ENCODE data around the gene TLK1. TPM values are rescaled to one million over a fixed set of nuclear protein-coding genes. Genes with fewer than 3 reads are reported as not detected.

Gene TLK1
- total and polyA plus RNA-seq, 4 donors = 7.7 to 19.6 (median 15.6) TPM

- Histone ChIP-seq H3K27ac (ENCODE audit: low read depth in 1 of 2, low read length in 2 of 2) (no peak overlapping the region), H3K9ac (ENCODE audit: low read depth in 1 of 2, low read length in 2 of 2) (no peak overlapping the region), H3K9me3 (ENCODE audit: control insufficient read depth in 4 of 4, low read length in 3 of 4) (no peaks in the 10 kb centered on the region), H3K36me3 (ENCODE audit: control insufficient read depth in 4 of 4, insufficient read depth in 3 of 4, low read depth in 1 of 4, low read length in 3 of 4) (peaks cover 4 to 30% (median 23%) of the 10 kb centered on the region in 4 donors), H3K4me3 (ENCODE audit: low read depth in 1 of 3, low read length in 3 of 3) (no peak overlapping the region), H3K27me3 (ENCODE audit: control insufficient read depth in 4 of 4, insufficient read depth in 4 of 4, low read length in 3 of 4) (no peaks in the 10 kb centered on the region), H3K4me1 (ENCODE audit: control insufficient read depth in 4 of 4, insufficient read depth in 4 of 4, low read length in 3 of 4) (no peaks in the 10 kb centered on the region)
- DNase-seq (ENCODE audit: low spot score) = no peak
- no peak for TF ChIP-seq MAX (IDR thresholded peaks at IDR 0.05)
- no peak for TF ChIP-seq FOXA2 (IDR thresholded peaks at IDR 0.05)
- no peak for TF ChIP-seq HNF4A (conservative IDR thresholded peaks at IDR 0.05)
- TF ChIP-seq NR2F2 (IDR thresholded peaks at IDR 0.05) = no peak
- no peak for TF ChIP-seq RAD21 (IDR thresholded peaks at IDR 0.05)
- no peak for TF ChIP-seq SP1 (IDR thresholded peaks at IDR 0.05)
- TF ChIP-seq RXRA (IDR thresholded peaks at IDR 0.05) = no peak
- TF ChIP-seq TAF1 (conservative IDR thresholded peaks at IDR 0.05) = no peak
- TF ChIP-seq FOXA1 (IDR thresholded peaks at IDR 0.05) = no peak
- no peak for TF ChIP-seq CTCF (IDR thresholded peaks at IDR 0.05; ENCODE audit: low read depth, low read length, missing input control)
- no peak for TF ChIP-seq YY1 (IDR thresholded peaks at IDR 0.05)
- TF ChIP-seq ATF3 (IDR thresholded peaks at IDR 0.05) = no peak
- TF ChIP-seq REST (IDR thresholded peaks at IDR 0.05) = no peak
- no peak for TF ChIP-seq HNF4G (IDR thresholded peaks at IDR 0.05)
- no peak for TF ChIP-seq EGR1 (IDR thresholded peaks at IDR 0.05; ENCODE audit: low read depth in 2 of 2)
- TF ChIP-seq JUND (IDR thresholded peaks at IDR 0.05) = no peak
- 97% methylated on average over 5 of the region's 5 CpGs for WGBS
Observed at GRCh38 chr2:170991398-170992182, 169.1 kb downstream of the TLK1 start.

- H3K9ac ChIP-seq (ENCODE audit: low read depth in 1 of 2, low read length in 2 of 2) = no peak overlapping the region
- peaks cover 0 to 5% (median 3%) of the 10 kb centered on the region in 4 donors for H3K36me3 ChIP-seq (ENCODE audit: control insufficient read depth in 4 of 4, insufficient read depth in 3 of 4, low read depth in 1 of 4, low read length in 3 of 4)
- H3K4me3 ChIP-seq (ENCODE audit: low read depth in 1 of 3, low read length in 3 of 3) = no peak overlapping the region
- no peak for DNase-seq (ENCODE audit: low spot score)
- H3K4me1 ChIP-seq (ENCODE audit: control insufficient read depth in 4 of 4, insufficient read depth in 4 of 4, low read length in 3 of 4) = no peaks in the 10 kb centered on the region
- no peaks in the 10 kb centered on the region for H3K9me3 ChIP-seq (ENCODE audit: control insufficient read depth in 4 of 4, low read length in 3 of 4)
- H3K27ac ChIP-seq (ENCODE audit: low read depth in 1 of 2, low read length in 2 of 2) = no peak overlapping the region
- WGBS = 97% methylated on average over 8 of the region's 8 CpGs
- no peaks in the 10 kb centered on the region for H3K27me3 ChIP-seq (ENCODE audit: control insufficient read depth in 4 of 4, insufficient read depth in 4 of 4, low read length in 3 of 4)
- TF ChIP-seq ATF3 (IDR thresholded peaks at IDR 0.05) = no peak
- no peak for TF ChIP-seq SP1 (IDR thresholded peaks at IDR 0.05)
- no peak for TF ChIP-seq TAF1 (conservative IDR thresholded peaks at IDR 0.05)
- no peak for TF ChIP-seq RXRA (IDR thresholded peaks at IDR 0.05)
- TF ChIP-seq FOXA2 (IDR thresholded peaks at IDR 0.05) = no peak
- TF ChIP-seq RAD21 (IDR thresholded peaks at IDR 0.05) = no peak
- TF ChIP-seq JUND (IDR thresholded peaks at IDR 0.05) = no peak
- no peak for TF ChIP-seq HNF4A (conservative IDR thresholded peaks at IDR 0.05)
- no peak for TF ChIP-seq HNF4G (IDR thresholded peaks at IDR 0.05)
- TF ChIP-seq ZBTB33 (IDR thresholded peaks at IDR 0.05) = no peak
- TF ChIP-seq NR2F2 (IDR thresholded peaks at IDR 0.05) = no peak
- TF ChIP-seq YY1 (IDR thresholded peaks at IDR 0.05) = no peak
- TF ChIP-seq EGR1 (IDR thresholded peaks at IDR 0.05; ENCODE audit: low read depth in 2 of 2) = no peak
- no peak for TF ChIP-seq GABPA (IDR thresholded peaks at IDR 0.05 in 1 of 2, conservative IDR thresholded peaks at IDR 0.05 in 1 of 2)
- TF ChIP-seq MAX (IDR thresholded peaks at IDR 0.05) = no peak
- TF ChIP-seq FOXA1 (IDR thresholded peaks at IDR 0.05) = no peak
Observed at GRCh38 chr2:170986566-170987258, 174.0 kb downstream of the TLK1 start.
